AG04449 (cell line): ENCODE results near the gene STX18.

Experiments used
- CTCF ChIA-PET: fragments of 350-600 bp; formaldehyde crosslinking; extraction: SDS; loops from one replicate; lab custom pipeline; 2021; ENCODE audit warnings: antibody characterized with exemption; lab: Yijun Ruan, JAX
- POLR2A ChIA-PET: fragments of 400-600, 350-600 bp; formaldehyde crosslinking; extraction: SDS; loops from one replicate; lab custom pipeline; 2020; ENCODE audit warnings: antibody characterized with exemption, inconsistent platforms; lab: Yijun Ruan, JAX
- DNase-seq: peaks from one replicate; pipeline ENCODE4 v3.0.0-alpha.2; 2010; ENCODE audit warnings: low read depth, low spot score
- H3K4me3 ChIP-seq: 2 replicates; pipeline ENCODE4 v1.5.1; 2011; ENCODE audit warnings: low read depth, mild to moderate bottlenecking, control low read depth, low read length
- CTCF ChIP-seq: IDR thresholded peaks from one replicate; pipeline ENCODE4 v1.5.1; 2011; ENCODE audit warnings: mild to moderate bottlenecking, moderate library complexity, low read length, control low read depth, inconsistent platforms; ENCODE audit not compliant: insufficient read depth; ENCODE audit errors: missing control alignments

The STX18 gene

GRCh38 chr4:4533461-4534169 is 8.2 kb downstream of the STX18 start:
- TF ChIP-seq CTCF = no peak
- DNase-seq = no peak
- CTCF ChIA-PET = interaction anchor here (8.7 kb wide), 1 partner anchor 15 kb away, joined by 69 read pairs; no protein-coding TSS in a partner anchor
- POLR2A ChIA-PET = no interaction called here
- no peak overlapping the region for H3K4me3 ChIP-seq

GRCh38 chr4:4532371-4533154 is 9.3 kb downstream of the STX18 start:
- TF ChIP-seq CTCF = no peak
- DNase-seq = no peak
- ChIA-PET POLR2A (no interaction called here), CTCF (interaction anchor here (1.6 to 8.7 kb wide), 2 partner anchors 10 to 14 kb away, joined by 5 to 69 read pairs; no protein-coding TSS in a partner anchor)
- no peak overlapping the region for H3K4me3 ChIP-seq

- no peak for TF ChIP-seq CTCF
- no peak for DNase-seq
- no peak overlapping the region for H3K4me3 ChIP-seq
- CTCF ChIA-PET = interaction anchor here (0.6 to 8.7 kb wide), 7 partner anchors 10 to 138 kb away, joined by 3 to 69 read pairs (median 5); partner anchors contain the start of gene STX18
- POLR2A ChIA-PET = no interaction called here
These were observed 12.5 kb downstream of the STX18 start for GRCh38 chr4:4529392-4529791.

- TF ChIP-seq CTCF = no peak
- no peak overlapping the region for H3K4me3 ChIP-seq
- ChIA-PET CTCF (interaction anchor here (0.6 to 8.7 kb wide), 6 partner anchors 8 to 613 kb away, joined by 3 to 69 read pairs (median 4); no protein-coding TSS in a partner anchor), POLR2A (no interaction called here)
- no peak for DNase-seq
These were observed 15.4 kb downstream of the STX18 start for GRCh38 chr4:4526401-4526800.

GRCh38 chr4:4524364-4524763 is 17.5 kb downstream of the STX18 start:
- no peak for DNase-seq
- ChIA-PET POLR2A (no interaction called here), CTCF (interaction anchor here (0.9 to 2.3 kb wide), 4 partner anchors 11 to 145 kb away, joined by 3 to 15 read pairs (median 4); no protein-coding TSS in a partner anchor)
- TF ChIP-seq CTCF = peak; percentile 3
- no peak overlapping the region for H3K4me3 ChIP-seq

- ChIA-PET POLR2A (no interaction called here), CTCF (interaction anchor here (1.0 to 6.1 kb wide), 4 partner anchors 10 to 35 kb away, joined by 3 to 33 read pairs (median 6); no protein-coding TSS in a partner anchor)
- H3K4me3 ChIP-seq = no peak overlapping the region
- TF ChIP-seq CTCF = no peak
- no peak for DNase-seq
These were observed 20.1 kb downstream of the STX18 start for GRCh38 chr4:4521731-4522130.
